ENCODE data around the gene C6. TPM values are rescaled to one million over a fixed set of nuclear protein-coding genes. Genes with fewer than 3 reads are reported as not detected.
"Not testable (repeated sequence)": the region's sequence is repeated elsewhere in the genome, so short reads cannot be mapped to it uniquely, and the experiment has no call there.

The C6 gene
- total RNA-seq, 5 donors from 2014 or later (not counting 1 experiment from before 2014, with no cell fraction given) = 0.32 to 0.49 (median 0.44) TPM; not detected in 2

DNA sequence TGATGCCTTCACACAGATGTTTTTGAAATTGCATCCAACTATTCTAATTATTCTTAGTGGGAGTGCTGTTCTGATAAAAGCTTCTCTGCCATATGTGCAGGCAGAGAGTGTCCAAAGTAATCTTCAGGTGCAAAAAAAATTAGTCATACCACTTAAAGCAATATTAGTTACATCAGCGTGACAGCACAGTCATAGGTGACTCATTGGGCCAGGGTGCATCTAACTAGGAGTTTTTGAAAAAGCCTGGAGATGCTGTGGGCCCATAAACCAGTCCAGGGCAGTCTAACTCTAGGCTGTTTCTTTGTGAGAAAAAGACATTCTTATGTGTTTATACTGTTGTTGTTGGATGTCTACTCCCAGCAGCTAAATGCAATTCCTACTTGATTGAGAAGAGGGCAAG, 33.0 kb upstream of the C6 start:
- no peaks in the 10 kb centered on the region for H3K4me1 Mint-ChIP-seq

DNA sequence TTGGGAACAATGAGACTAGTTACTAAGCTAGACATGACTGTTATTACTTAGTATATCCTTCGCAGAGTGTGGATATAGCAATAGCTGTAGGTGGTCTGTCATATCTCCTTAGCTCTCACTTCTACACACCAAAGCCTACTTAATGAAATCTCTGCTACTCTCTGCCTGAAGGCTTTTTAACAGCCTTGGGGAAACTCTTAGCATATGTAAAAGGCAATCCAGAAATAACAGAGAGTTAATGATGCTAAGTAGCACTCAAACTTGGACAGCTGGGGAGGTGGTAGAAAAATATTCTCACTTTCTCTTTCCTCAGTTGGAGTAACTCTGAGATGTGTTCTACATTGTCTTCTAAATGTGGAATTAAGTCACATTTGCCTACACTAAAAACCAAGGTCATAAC, 30.2 kb upstream of the C6 start:
- ATAC-seq (replicated peaks in 1 of 4) = no peak
- CTCF ChIA-PET = no interaction called here
- no peak overlapping the region for H3K4me3 ChIP-seq (ENCODE audit: control insufficient read depth in 1 of 2, extremely low read depth in 1 of 2, low read length in 1 of 2)
- H3K9me3 ChIP-seq = no peaks in the 10 kb centered on the region
- DNase-seq = no peak
- H3K9me3 Mint-ChIP-seq = peaks cover 5 to 8% (median 5%) of the 10 kb centered on the region in 3 donors
- H3K27me3 ChIP-seq (replicated peaks in 1 of 2; ENCODE audit: control insufficient read depth in 2 of 2, extremely low read depth in 1 of 2, insufficient read depth in 2 of 2, low read length in 1 of 2) = peaks cover 0 to 5% of the 10 kb centered on the region in 2 experiments
- H3K27ac ChIP-seq (ENCODE audit: low read length) = no peak overlapping the region
- no peaks in the 10 kb centered on the region for H3K36me3 ChIP-seq (ENCODE audit: control insufficient read depth in 2 of 2, extremely low read depth in 1 of 2, insufficient read depth in 1 of 2, low read length in 1 of 2)
- H3K4me3 Mint-ChIP-seq = no peak overlapping the region
- POLR2A ChIA-PET = no interaction called here
- no peaks in the 10 kb centered on the region for H3K36me3 Mint-ChIP-seq
- no peaks in the 10 kb centered on the region for H3K27me3 Mint-ChIP-seq
- WGBS (ENCODE audit: insufficient coverage) = no CpG with 5 or more reads among the region's 1 CpG
- no peak overlapping the region for H3K27ac Mint-ChIP-seq
- H3K4me1 Mint-ChIP-seq = no peaks in the 10 kb centered on the region
- no peaks in the 10 kb centered on the region for H3K4me1 ChIP-seq (ENCODE audit: control insufficient read depth in 1 of 2, extremely low read depth in 1 of 2, insufficient read depth in 2 of 2, low read length in 2 of 2)

More for the DNA sequence above, 33.0 kb upstream of the C6 start:
- H3K36me3 Mint-ChIP-seq = no peaks in the 10 kb centered on the region
- ChIA-PET POLR2A (interaction anchor here in 1 of 2 donors (0.6 kb wide), 1 partner anchor 10 kb away, joined by 3 read pairs; no protein-coding TSS in a partner anchor), CTCF (no interaction called here)
- no peaks in the 10 kb centered on the region for H3K27me3 Mint-ChIP-seq
- DNase-seq (no peak), ATAC-seq (replicated peaks in 1 of 4) (no peak)
- H3K9me3 ChIP-seq = no peaks in the 10 kb centered on the region
- H3K36me3 ChIP-seq (ENCODE audit: control insufficient read depth in 2 of 2, extremely low read depth in 1 of 2, insufficient read depth in 1 of 2, low read length in 1 of 2) = no peaks in the 10 kb centered on the region
- H3K4me1 ChIP-seq (ENCODE audit: control insufficient read depth in 1 of 2, extremely low read depth in 1 of 2, insufficient read depth in 2 of 2, low read length in 2 of 2) = no peaks in the 10 kb centered on the region
- no peak overlapping the region for H3K4me3 Mint-ChIP-seq
- H3K4me3 ChIP-seq (ENCODE audit: control insufficient read depth in 1 of 2, extremely low read depth in 1 of 2, low read length in 1 of 2) = no peak overlapping the region
- no CpG with 5 or more reads among the region's 1 CpG for WGBS (ENCODE audit: insufficient coverage)
- no peak overlapping the region for H3K27ac ChIP-seq (ENCODE audit: low read length)
- H3K27ac Mint-ChIP-seq = no peak overlapping the region
- no peaks in the 10 kb centered on the region for H3K27me3 ChIP-seq (replicated peaks in 1 of 2; ENCODE audit: control insufficient read depth in 2 of 2, extremely low read depth in 1 of 2, insufficient read depth in 2 of 2, low read length in 1 of 2)
- peaks cover 0 to 3% (median 0%) of the 10 kb centered on the region in 3 donors for H3K9me3 Mint-ChIP-seq

DNA sequence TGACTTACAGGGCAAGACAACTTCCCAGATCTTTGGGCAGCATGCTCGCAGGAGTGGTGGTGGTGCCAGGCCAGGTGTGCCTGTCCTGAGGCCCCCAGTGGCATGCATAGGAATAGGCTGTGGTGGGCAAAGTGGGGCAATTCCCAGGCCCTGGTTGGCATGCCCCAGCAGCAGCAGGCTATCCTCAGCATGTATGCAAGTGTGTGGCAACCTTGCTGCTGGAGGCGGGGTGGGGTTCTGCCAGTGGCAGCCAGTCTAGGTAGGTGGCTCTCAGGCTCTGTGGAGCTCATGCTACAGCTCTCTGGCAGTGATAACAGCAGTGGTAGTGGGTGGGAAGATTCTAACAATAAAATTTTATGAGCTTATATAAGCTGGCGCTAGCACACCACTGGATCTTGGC, 27.7 kb upstream of the C6 start:
- CTCF ChIA-PET = no interaction called here
- no peaks in the 10 kb centered on the region for H3K36me3 Mint-ChIP-seq
- 50% methylated on average over 1 of the region's 3 CpGs for WGBS (ENCODE audit: insufficient coverage)

DNA sequence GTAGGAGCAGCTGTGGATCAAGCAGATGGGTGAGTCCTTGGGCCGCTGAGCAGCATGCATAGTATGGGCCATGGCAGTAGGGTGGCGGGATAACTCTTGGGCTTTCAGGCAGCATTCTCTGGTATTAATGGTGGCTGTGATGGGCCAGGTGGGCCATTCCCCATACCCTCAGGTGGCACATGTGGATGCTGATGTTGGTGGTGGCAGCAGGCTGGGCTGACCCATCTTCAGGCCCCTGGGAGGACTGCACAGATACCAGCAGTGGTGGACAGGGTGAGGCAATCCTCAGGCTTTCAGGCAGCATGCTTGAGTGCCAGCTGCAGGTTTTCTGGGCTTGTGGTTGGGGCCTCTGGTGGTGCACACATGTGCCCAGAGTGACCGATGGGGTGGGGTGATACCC, 27.1 kb upstream of the C6 start:
- H3K27me3 ChIP-seq (replicated peaks in 1 of 2; ENCODE audit: control insufficient read depth in 2 of 2, extremely low read depth in 1 of 2, insufficient read depth in 2 of 2, low read length in 1 of 2) = peaks cover 0 to 5% of the 10 kb centered on the region in 2 experiments
- Mint-ChIP-seq H3K4me1 (no peaks in the 10 kb centered on the region), H3K4me3 (no peak overlapping the region), H3K27me3 (no peaks in the 10 kb centered on the region), H3K36me3 (no peaks in the 10 kb centered on the region), H3K27ac (no peak overlapping the region), H3K9me3 (peaks cover 5 to 9% (median 8%) of the 10 kb centered on the region in 3 donors)
- POLR2A ChIA-PET = no interaction called here
- H3K27ac ChIP-seq (ENCODE audit: low read length) = no peak overlapping the region
- ATAC-seq (replicated peaks in 1 of 4) (no peak), DNase-seq (no peak)
- no peaks in the 10 kb centered on the region for H3K9me3 ChIP-seq
- CTCF ChIA-PET = no interaction called here
- 83% methylated on average over 1 of the region's 3 CpGs for WGBS (ENCODE audit: insufficient coverage)
- no peaks in the 10 kb centered on the region for H3K4me1 ChIP-seq (ENCODE audit: control insufficient read depth in 1 of 2, extremely low read depth in 1 of 2, insufficient read depth in 2 of 2, low read length in 2 of 2)
- no peaks in the 10 kb centered on the region for H3K36me3 ChIP-seq (ENCODE audit: control insufficient read depth in 2 of 2, extremely low read depth in 1 of 2, insufficient read depth in 1 of 2, low read length in 1 of 2)
- no peak overlapping the region for H3K4me3 ChIP-seq (ENCODE audit: control insufficient read depth in 1 of 2, extremely low read depth in 1 of 2, low read length in 1 of 2)

More for the DNA sequence above, 27.7 kb upstream of the C6 start:
- H3K9me3 Mint-ChIP-seq = peaks cover 5 to 9% (median 8%) of the 10 kb centered on the region in 3 donors
- no peaks in the 10 kb centered on the region for H3K36me3 ChIP-seq (ENCODE audit: control insufficient read depth in 2 of 2, extremely low read depth in 1 of 2, insufficient read depth in 1 of 2, low read length in 1 of 2)
- H3K4me3 ChIP-seq (ENCODE audit: control insufficient read depth in 1 of 2, extremely low read depth in 1 of 2, low read length in 1 of 2) = no peak overlapping the region
- no peaks in the 10 kb centered on the region for H3K27me3 Mint-ChIP-seq
- no peak overlapping the region for H3K4me3 Mint-ChIP-seq
- peaks cover 0 to 5% of the 10 kb centered on the region in 2 experiments for H3K27me3 ChIP-seq (replicated peaks in 1 of 2; ENCODE audit: control insufficient read depth in 2 of 2, extremely low read depth in 1 of 2, insufficient read depth in 2 of 2, low read length in 1 of 2)
- no peaks in the 10 kb centered on the region for H3K4me1 ChIP-seq (ENCODE audit: control insufficient read depth in 1 of 2, extremely low read depth in 1 of 2, insufficient read depth in 2 of 2, low read length in 2 of 2)
- no peaks in the 10 kb centered on the region for H3K9me3 ChIP-seq
- H3K4me1 Mint-ChIP-seq = no peaks in the 10 kb centered on the region
- POLR2A ChIA-PET = interaction anchor here in 1 of 2 donors (0.9 kb wide), 1 partner anchor 19 kb away, joined by 7 read pairs; no protein-coding TSS in a partner anchor
- H3K27ac ChIP-seq (ENCODE audit: low read length) = no peak overlapping the region
- DNase-seq (no peak), ATAC-seq (replicated peaks in 1 of 4) (no peak)
- no peak overlapping the region for H3K27ac Mint-ChIP-seq

DNA sequence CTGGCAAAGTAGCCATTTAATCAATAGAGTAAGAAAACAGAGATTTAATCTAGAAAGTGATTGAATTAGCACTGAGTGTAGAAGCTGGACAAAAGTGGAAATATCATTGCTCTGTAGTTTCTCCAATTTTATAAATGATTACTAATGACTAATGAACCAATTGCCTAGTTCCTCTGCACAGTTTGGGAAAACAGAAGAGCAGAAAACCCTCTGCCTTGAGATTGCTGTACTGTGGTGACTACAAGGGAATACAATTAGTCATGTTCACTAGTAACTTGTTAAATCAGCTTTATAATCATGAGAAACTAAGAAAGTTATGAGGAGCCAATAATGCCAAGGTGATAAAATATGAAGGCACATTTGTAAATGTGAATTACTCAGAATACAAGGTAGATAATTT, 21.1 kb upstream of the C6 start:
- Histone ChIP-seq H3K4me1 (ENCODE audit: control insufficient read depth in 1 of 2, extremely low read depth in 1 of 2, insufficient read depth in 2 of 2, low read length in 2 of 2) (no peaks in the 10 kb centered on the region), H3K36me3 (ENCODE audit: control insufficient read depth in 2 of 2, extremely low read depth in 1 of 2, insufficient read depth in 1 of 2, low read length in 1 of 2) (no peaks in the 10 kb centered on the region), H3K27me3 (replicated peaks in 1 of 2; ENCODE audit: control insufficient read depth in 2 of 2, extremely low read depth in 1 of 2, insufficient read depth in 2 of 2, low read length in 1 of 2) (no peaks in the 10 kb centered on the region), H3K4me3 (ENCODE audit: control insufficient read depth in 1 of 2, extremely low read depth in 1 of 2, low read length in 1 of 2) (no peak overlapping the region), H3K9me3 (no peaks in the 10 kb centered on the region), H3K27ac (ENCODE audit: low read length) (no peak overlapping the region)
- CTCF ChIA-PET = no interaction called here
- Mint-ChIP-seq H3K9me3 (peaks cover under 1 to 32% (median 12%) of the 10 kb centered on the region in 3 donors), H3K4me3 (no peak overlapping the region), H3K4me1 (no peaks in the 10 kb centered on the region), H3K27ac (no peak overlapping the region), H3K36me3 (no peaks in the 10 kb centered on the region), H3K27me3 (no peaks in the 10 kb centered on the region)
- DNase-seq (no peak), ATAC-seq (replicated peaks in 1 of 4) (no peak)
- POLR2A ChIA-PET = no interaction called here

DNA sequence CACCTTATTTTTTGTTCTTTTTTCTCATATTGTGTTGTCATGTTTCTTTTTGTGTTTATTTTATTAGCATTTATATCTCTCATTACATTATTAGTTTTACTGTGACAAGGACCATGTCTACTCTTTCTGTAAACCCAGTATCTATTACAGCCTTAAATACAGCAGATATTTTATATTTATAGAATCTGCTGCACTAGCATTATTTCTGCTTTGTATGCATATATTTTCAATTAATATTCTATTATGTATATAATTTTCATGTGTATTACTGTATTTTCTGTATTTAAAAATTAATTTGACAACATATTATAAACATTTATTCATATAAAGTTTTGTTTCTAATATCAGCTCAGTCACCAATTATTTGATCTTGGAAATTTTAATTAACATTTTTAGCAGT, 19.5 kb upstream of the C6 start:
- ChIA-PET CTCF (no interaction called here), POLR2A (no interaction called here)
- Histone ChIP-seq H3K4me1 (ENCODE audit: control insufficient read depth in 1 of 2, extremely low read depth in 1 of 2, insufficient read depth in 2 of 2, low read length in 2 of 2) (no peaks in the 10 kb centered on the region), H3K27ac (ENCODE audit: low read length) (no peak overlapping the region), H3K4me3 (ENCODE audit: control insufficient read depth in 1 of 2, extremely low read depth in 1 of 2, low read length in 1 of 2) (no peak overlapping the region), H3K36me3 (ENCODE audit: control insufficient read depth in 2 of 2, extremely low read depth in 1 of 2, insufficient read depth in 1 of 2, low read length in 1 of 2) (no peaks in the 10 kb centered on the region), H3K9me3 (no peaks in the 10 kb centered on the region), H3K27me3 (replicated peaks in 1 of 2; ENCODE audit: control insufficient read depth in 2 of 2, extremely low read depth in 1 of 2, insufficient read depth in 2 of 2, low read length in 1 of 2) (no peaks in the 10 kb centered on the region)
- H3K4me1 Mint-ChIP-seq = no peaks in the 10 kb centered on the region
- no peak overlapping the region for H3K4me3 Mint-ChIP-seq
- no peak for DNase-seq
- no peaks in the 10 kb centered on the region for H3K36me3 Mint-ChIP-seq
- ATAC-seq (replicated peaks in 1 of 4) = no peak
- H3K9me3 Mint-ChIP-seq = peaks cover 6 to 45% (median 23%) of the 10 kb centered on the region in 3 donors
- no peaks in the 10 kb centered on the region for H3K27me3 Mint-ChIP-seq
- H3K27ac Mint-ChIP-seq = no peak overlapping the region

DNA sequence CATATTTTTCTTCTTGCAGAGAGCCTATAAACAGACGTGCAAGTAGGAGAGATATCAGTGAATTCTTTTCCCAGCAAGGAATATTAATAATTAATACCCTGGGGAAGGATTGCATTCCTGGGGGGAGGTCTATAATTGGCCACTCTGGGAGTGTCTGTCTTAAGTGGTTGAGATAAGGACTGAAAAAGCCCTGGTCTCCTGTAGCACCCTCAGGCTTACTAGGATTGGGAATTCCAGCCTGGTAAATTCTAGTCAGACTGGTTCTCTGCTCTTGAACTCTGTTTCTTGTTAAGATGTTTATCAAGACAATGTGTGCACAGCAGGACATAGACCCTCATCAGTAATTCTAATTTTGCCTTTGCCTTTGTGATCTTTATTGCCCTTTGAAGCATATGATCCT, 16.9 kb upstream of the C6 start:
- POLR2A ChIA-PET; H3K27ac Mint-ChIP-seq; H3K4me1 Mint-ChIP-seq; H3K36me3 ChIP-seq (ENCODE audit: control insufficient read depth in 2 of 2, extremely low read depth in 1 of 2, insufficient read depth in 1 of 2, low read length in 1 of 2); H3K4me3 ChIP-seq (ENCODE audit: control insufficient read depth in 1 of 2, extremely low read depth in 1 of 2, low read length in 1 of 2); CTCF ChIA-PET; H3K27ac ChIP-seq (ENCODE audit: low read length); H3K9me3 ChIP-seq; H3K27me3 Mint-ChIP-seq; H3K4me1 ChIP-seq (ENCODE audit: control insufficient read depth in 1 of 2, extremely low read depth in 1 of 2, insufficient read depth in 2 of 2, low read length in 2 of 2); H3K27me3 ChIP-seq (replicated peaks in 1 of 2; ENCODE audit: control insufficient read depth in 2 of 2, extremely low read depth in 1 of 2, insufficient read depth in 2 of 2, low read length in 1 of 2); H3K36me3 Mint-ChIP-seq; DNase-seq; H3K4me3 Mint-ChIP-seq; ATAC-seq (replicated peaks in 1 of 4): not testable (repeated sequence)
- peaks cover 6 to 56% (median 29%) of the 10 kb centered on the region in 3 donors for H3K9me3 Mint-ChIP-seq
- WGBS (ENCODE audit: insufficient coverage) = no CpG with 5 or more reads among the region's 1 CpG
